CD4-positive, CD25-positive, alpha-beta regulatory T cell (primary cell): ENCODE results near the gene LCE6A. TPM values are rescaled to one million over a fixed set of nuclear protein-coding genes. Genes with fewer than 3 reads are reported as not detected.

Source experiments
- ATAC-seq, 2 donors: fragments of 150-1000 bp; cut with Tn5 transposase; one replicate each; pipeline ENCODE4 v1.10.0; 2021; ENCODE audit warnings: low read depth in 2 of 2, moderate number of reproducible peaks in 2 of 2, moderate library complexity in 1 of 2
- DNase-seq, 3 donors: peaks; one replicate each; pipeline versions ENCODE4 v3.0.0 to v3.0.0-alpha.2; 2012 to 2022; ENCODE audit warnings: mixed read lengths in 1 of 3
- H3K27ac ChIP-seq: one replicate; pipeline ENCODE4 v1.7.0; 2013; ENCODE audit warnings: mild to moderate bottlenecking, low read length; ENCODE audit not compliant: insufficient read depth, poor library complexity, severe bottlenecking
- H3K27me3 ChIP-seq: one replicate; pipeline ENCODE4 v1.7.0; 2013; ENCODE audit warnings: low read length; ENCODE audit not compliant: control insufficient read depth, insufficient read depth
- H3K36me3 ChIP-seq: one replicate; pipeline ENCODE4 v1.7.0; 2013; ENCODE audit warnings: mild to moderate bottlenecking, low read length, moderate library complexity; ENCODE audit not compliant: control insufficient read depth, insufficient read depth
- H3K4me1 ChIP-seq: 2 replicates; pipeline ENCODE4 v1.7.0; 2013; ENCODE audit warnings: mild to moderate bottlenecking, low read length; ENCODE audit not compliant: insufficient read depth, control insufficient read depth, poor library complexity, severe bottlenecking
- H3K4me3 ChIP-seq: one replicate; pipeline ENCODE4 v1.7.0; 2013; ENCODE audit warnings: low read depth, mild to moderate bottlenecking, low read length, moderate library complexity
- H3K9me3 ChIP-seq, 2 experiments: 1 replicate in 1 of 2; 2 replicates in 1 of 2; pipeline ENCODE4 v1.7.0; 2013; ENCODE audit warnings: low read length in 2 of 2, mild to moderate bottlenecking in 1 of 2, moderate library complexity in 1 of 2; ENCODE audit not compliant: control insufficient read depth in 2 of 2
- H3K27ac Mint-ChIP-seq, 3 donors: one replicate each; pipeline ENCODE4 v1.8.0; 2020 to 2022; ENCODE audit warnings: mild to moderate bottlenecking in 3 of 3, mixed read lengths in 3 of 3, moderate library complexity in 2 of 3
- H3K27me3 Mint-ChIP-seq: one replicate; pipeline ENCODE4 v1.8.0; 2022; ENCODE audit warnings: mild to moderate bottlenecking, mixed read lengths
- H3K36me3 Mint-ChIP-seq: one replicate; pipeline ENCODE4 v1.8.0; 2020; ENCODE audit warnings: mixed read lengths
- H3K4me1 Mint-ChIP-seq, 4 donors: one replicate each; pipeline ENCODE4 v1.8.0; 2020 to 2022; ENCODE audit warnings: mixed read lengths in 4 of 4, mild to moderate bottlenecking in 1 of 4
- H3K4me3 Mint-ChIP-seq, 4 donors: one replicate each; pipeline ENCODE4 v1.8.0; 2020 to 2022; ENCODE audit warnings: mild to moderate bottlenecking in 4 of 4, mixed read lengths in 4 of 4, moderate library complexity in 3 of 4
- H3K9me3 Mint-ChIP-seq, 7 donors: one replicate each; pipeline ENCODE4 v1.8.0; 2020 to 2022; ENCODE audit warnings: mixed read lengths in 7 of 7, mild to moderate bottlenecking in 3 of 7, moderate library complexity in 2 of 7
- polyA plus RNA-seq, 4 donors: library from polyadenylated mRNA; unstranded; fragments of 300-500 nt; fragmentation: Illumina TruSeq; gene quantifications; one replicate each; pipeline ENCODE4 v1.2.3, GENCODE V29; 2021
- total RNA-seq: library from RNA; stranded (reverse); gene quantifications from one replicate; pipeline ENCODE4 v1.2.3, GENCODE V29; 2022

Gene LCE6A
- total and polyA plus RNA-seq, 5 donors from 2014 or later: not detected

GRCh38 chr1:152884966-152885624 lies 42.4 kb downstream of the LCE6A start:
- Mint-ChIP-seq H3K27ac (no peak overlapping the region), H3K4me3 (no peak overlapping the region), H3K4me1 (no peaks in the 10 kb centered on the region), H3K9me3 (peaks cover 0 to 2% (median 0%) of the 10 kb centered on the region in 7 donors), H3K27me3 (peaks cover 10% of the 10 kb centered on the region), H3K36me3 (no peaks in the 10 kb centered on the region)
- H3K4me3 ChIP-seq: no peak overlapping the region
- H3K9me3 ChIP-seq: no peaks in the 10 kb centered on the region
- ATAC-seq (no peak), DNase-seq (no peak)
- H3K36me3 ChIP-seq: no peaks in the 10 kb centered on the region
- H3K27ac ChIP-seq: no peak overlapping the region
- H3K4me1 ChIP-seq: no peaks in the 10 kb centered on the region
- H3K27me3 ChIP-seq: peaks cover 2% of the 10 kb centered on the region

GRCh38 chr1:152886085-152886484 lies 43.4 kb downstream of the LCE6A start:
- peaks cover 0 to 4% (median 0%) of the 10 kb centered on the region in 7 donors for H3K9me3 Mint-ChIP-seq
- H3K27me3 Mint-ChIP-seq: peaks cover 11% of the 10 kb centered on the region
- H3K36me3 Mint-ChIP-seq: no peaks in the 10 kb centered on the region
- H3K36me3 ChIP-seq: no peaks in the 10 kb centered on the region
- H3K27ac Mint-ChIP-seq: no peak overlapping the region
- H3K4me3 ChIP-seq: no peak overlapping the region
- H3K27me3 ChIP-seq: peaks cover 5% of the 10 kb centered on the region
- no peak for ATAC-seq
- H3K4me1 ChIP-seq: no peaks in the 10 kb centered on the region
- H3K27ac ChIP-seq: no peak overlapping the region
- H3K4me3 Mint-ChIP-seq: no peak overlapping the region
- no peak for DNase-seq
- H3K9me3 ChIP-seq: no peaks in the 10 kb centered on the region
- no peaks in the 10 kb centered on the region for H3K4me1 Mint-ChIP-seq

GRCh38 chr1:152886758-152887409 lies 44.2 kb downstream of the LCE6A start:
- H3K4me3 Mint-ChIP-seq: no peak overlapping the region
- no peak overlapping the region for H3K4me3 ChIP-seq
- H3K36me3 ChIP-seq: no peaks in the 10 kb centered on the region
- ATAC-seq: no peak
- H3K9me3 Mint-ChIP-seq: peaks cover 0 to 4% (median 0%) of the 10 kb centered on the region in 7 donors
- H3K4me1 ChIP-seq: no peaks in the 10 kb centered on the region
- peaks cover 7% of the 10 kb centered on the region for H3K27me3 ChIP-seq
- no peaks in the 10 kb centered on the region for H3K36me3 Mint-ChIP-seq
- no peak for DNase-seq
- no peaks in the 10 kb centered on the region for H3K9me3 ChIP-seq
- peaks cover 11% of the 10 kb centered on the region for H3K27me3 Mint-ChIP-seq
- H3K27ac Mint-ChIP-seq: no peak overlapping the region
- H3K4me1 Mint-ChIP-seq: no peaks in the 10 kb centered on the region
- no peak overlapping the region for H3K27ac ChIP-seq

- H3K4me3 Mint-ChIP-seq: no peak overlapping the region
- no peak for ATAC-seq
Measured at GRCh38 chr1:152888126-152888525, 45.5 kb downstream of the LCE6A start.

More at GRCh38 chr1:152888126-152888525, 45.5 kb downstream of the LCE6A start:
- no peaks in the 10 kb centered on the region for H3K36me3 Mint-ChIP-seq
- no peak overlapping the region for H3K27ac ChIP-seq
- peaks cover 0 to 4% (median 0%) of the 10 kb centered on the region in 7 donors for H3K9me3 Mint-ChIP-seq
- no peak for DNase-seq
- no peaks in the 10 kb centered on the region for H3K4me1 ChIP-seq
- H3K36me3 ChIP-seq: no peaks in the 10 kb centered on the region
- H3K9me3 ChIP-seq: no peaks in the 10 kb centered on the region
- no peaks in the 10 kb centered on the region for H3K4me1 Mint-ChIP-seq
- H3K27me3 Mint-ChIP-seq: peaks cover 11% of the 10 kb centered on the region
- no peak overlapping the region for H3K4me3 ChIP-seq
- no peak overlapping the region for H3K27ac Mint-ChIP-seq
- peaks cover 7% of the 10 kb centered on the region for H3K27me3 ChIP-seq

Other genes starting within 250 kb of the LCE6A start
- gene LCE3C, start 242.6 kb upstream of the LCE6A start, total RNA-seq: not detected
- gene LCE3C, start 242.6 kb upstream of the LCE6A start, polyA plus RNA-seq: not detected
- gene LCE3B, start 229.0 kb upstream of the LCE6A start, total RNA-seq: not detected
- not detected for gene LCE3B, start 229.0 kb upstream of the LCE6A start, polyA plus RNA-seq
- gene LCE3A, start 219.8 kb upstream of the LCE6A start, total RNA-seq: not detected
- gene LCE3A, start 219.8 kb upstream of the LCE6A start, polyA plus RNA-seq: not detected
- gene LCE2D, start 179.5 kb upstream of the LCE6A start, total RNA-seq: not detected
- not detected for gene LCE2D, start 179.5 kb upstream of the LCE6A start, polyA plus RNA-seq
- gene LCE2C, start 167.6 kb upstream of the LCE6A start, total RNA-seq: not detected
- gene LCE2C, start 167.6 kb upstream of the LCE6A start, polyA plus RNA-seq: not detected
- not detected for gene LCE2B, start 156.7 kb upstream of the LCE6A start, total RNA-seq
- gene LCE2B, start 156.7 kb upstream of the LCE6A start, polyA plus RNA-seq: not detected
- gene LCE2A, start 144.5 kb upstream of the LCE6A start, total RNA-seq: not detected
- not detected for gene LCE2A, start 144.5 kb upstream of the LCE6A start, polyA plus RNA-seq
- not detected for gene LCE4A, start 134.7 kb upstream of the LCE6A start, total RNA-seq
- gene LCE4A, start 134.7 kb upstream of the LCE6A start, polyA plus RNA-seq: not detected
- not detected for gene KPRP, start 84.8 kb upstream of the LCE6A start, total RNA-seq
- not detected for gene KPRP, start 84.8 kb upstream of the LCE6A start, polyA plus RNA-seq
- gene LCE1F, start 67.7 kb upstream of the LCE6A start, total RNA-seq: not detected
- not detected for gene LCE1F, start 67.7 kb upstream of the LCE6A start, polyA plus RNA-seq
- gene LCE1E, start 56.6 kb upstream of the LCE6A start, total RNA-seq: not detected
- not detected for gene LCE1E, start 56.6 kb upstream of the LCE6A start, polyA plus RNA-seq
- not detected for gene LCE1D, start 46.1 kb upstream of the LCE6A start, total RNA-seq
- not detected for gene LCE1D, start 46.1 kb upstream of the LCE6A start, polyA plus RNA-seq
- gene LCE1C, start 36.2 kb upstream of the LCE6A start, total RNA-seq: not detected
- not detected for gene LCE1C, start 36.2 kb upstream of the LCE6A start, polyA plus RNA-seq
- not detected for gene LCE1B, start 30.9 kb upstream of the LCE6A start, total RNA-seq
- not detected for gene LCE1B, start 30.9 kb upstream of the LCE6A start, polyA plus RNA-seq
- gene LCE1A, start 15.4 kb upstream of the LCE6A start, total RNA-seq: not detected
- gene LCE1A, start 15.4 kb upstream of the LCE6A start, polyA plus RNA-seq: not detected
- not detected for gene LCE7A, start 17.1 kb downstream of the LCE6A start, total RNA-seq
- not detected for gene LCE7A, start 17.1 kb downstream of the LCE6A start, polyA plus RNA-seq
- gene SMCP, start 35.5 kb downstream of the LCE6A start, total RNA-seq: not detected
- not detected for gene SMCP, start 35.5 kb downstream of the LCE6A start, polyA plus RNA-seq
- not detected for gene IVL, start 65.7 kb downstream of the LCE6A start, total RNA-seq
- gene IVL, start 65.7 kb downstream of the LCE6A start, polyA plus RNA-seq: not detected
- gene SPRR5, start 104.3 kb downstream of the LCE6A start, total RNA-seq: not detected
- not detected for gene SPRR5, start 104.3 kb downstream of the LCE6A start, polyA plus RNA-seq
- gene SPRR4, start 127.8 kb downstream of the LCE6A start, total RNA-seq: not detected
- gene SPRR4, start 127.8 kb downstream of the LCE6A start, polyA plus RNA-seq: not detected
- gene SPRR1A, start 141.2 kb downstream of the LCE6A start, total RNA-seq: not detected
- gene SPRR1A, start 141.2 kb downstream of the LCE6A start, polyA plus RNA-seq: not detected
- not detected for gene SPRR3, start 158.9 kb downstream of the LCE6A start, total RNA-seq
- gene SPRR3, start 158.9 kb downstream of the LCE6A start, polyA plus RNA-seq: not detected
- gene SPRR1B, start 188.3 kb downstream of the LCE6A start, total RNA-seq: not detected
- not detected for gene SPRR1B, start 188.3 kb downstream of the LCE6A start, polyA plus RNA-seq
- gene SPRR2D, start 198.3 kb downstream of the LCE6A start, total RNA-seq: not detected
- gene SPRR2D, start 198.3 kb downstream of the LCE6A start, polyA plus RNA-seq: not detected
- not detected for gene SPRR2A, start 214.7 kb downstream of the LCE6A start, total RNA-seq
- gene SPRR2A, start 214.7 kb downstream of the LCE6A start, polyA plus RNA-seq: not detected
- not detected for gene SPRR2B, start 228.8 kb downstream of the LCE6A start, total RNA-seq
- not detected for gene SPRR2B, start 228.8 kb downstream of the LCE6A start, polyA plus RNA-seq